OCI-LY7 (cell line): ENCODE results near the gene RTCB.

ENCODE experiments used
- CTCF ChIP-seq: fragments of 200-600 bp; sonication (generic); conservative IDR thresholded peaks from 2 replicates; pipeline ENCODE4 v1.5.1; 2014; ENCODE audit warnings: mild to moderate bottlenecking, antibody characterized with exemption, low read length, moderate library complexity, mixed read lengths
- EZH2phosphoT487 ChIP-seq: fragments of 200-600 bp; sonication (generic); IDR thresholded peaks from 2 replicates; pipeline ENCODE4 v1.6.1; 2018; ENCODE audit warnings: low read depth, borderline replicate concordance, mild to moderate bottlenecking, mixed run types, antibody characterized with exemption, low read length, moderate library complexity, mixed read lengths

GRCh38 chr22:32409977-32410376 is 2.1 kb downstream of the RTCB start:
- TF ChIP-seq CTCF = no peak
- no peak for TF ChIP-seq EZH2phosphoT487
